ENCODE results near the gene SNX8. TPM values are rescaled to one million over a fixed set of nuclear protein-coding genes. Genes with fewer than 3 reads are reported as not detected.

SNX8 gene, protein sequence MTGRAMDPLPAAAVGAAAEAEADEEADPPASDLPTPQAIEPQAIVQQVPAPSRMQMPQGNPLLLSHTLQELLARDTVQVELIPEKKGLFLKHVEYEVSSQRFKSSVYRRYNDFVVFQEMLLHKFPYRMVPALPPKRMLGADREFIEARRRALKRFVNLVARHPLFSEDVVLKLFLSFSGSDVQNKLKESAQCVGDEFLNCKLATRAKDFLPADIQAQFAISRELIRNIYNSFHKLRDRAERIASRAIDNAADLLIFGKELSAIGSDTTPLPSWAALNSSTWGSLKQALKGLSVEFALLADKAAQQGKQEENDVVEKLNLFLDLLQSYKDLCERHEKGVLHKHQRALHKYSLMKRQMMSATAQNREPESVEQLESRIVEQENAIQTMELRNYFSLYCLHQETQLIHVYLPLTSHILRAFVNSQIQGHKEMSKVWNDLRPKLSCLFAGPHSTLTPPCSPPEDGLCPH
- 40.6 and 45.6 TPM in 2 replicates for total RNA-seq (2021)
- long read RNA-seq, full-length matches to known transcripts, result 157 of 179 reads
- long read RNA-seq, partial matches to known transcripts, result 3 of 179 reads
- long read RNA-seq, other reads (novel, unspliced or antisense), result 19 of 179 reads

DNA sequence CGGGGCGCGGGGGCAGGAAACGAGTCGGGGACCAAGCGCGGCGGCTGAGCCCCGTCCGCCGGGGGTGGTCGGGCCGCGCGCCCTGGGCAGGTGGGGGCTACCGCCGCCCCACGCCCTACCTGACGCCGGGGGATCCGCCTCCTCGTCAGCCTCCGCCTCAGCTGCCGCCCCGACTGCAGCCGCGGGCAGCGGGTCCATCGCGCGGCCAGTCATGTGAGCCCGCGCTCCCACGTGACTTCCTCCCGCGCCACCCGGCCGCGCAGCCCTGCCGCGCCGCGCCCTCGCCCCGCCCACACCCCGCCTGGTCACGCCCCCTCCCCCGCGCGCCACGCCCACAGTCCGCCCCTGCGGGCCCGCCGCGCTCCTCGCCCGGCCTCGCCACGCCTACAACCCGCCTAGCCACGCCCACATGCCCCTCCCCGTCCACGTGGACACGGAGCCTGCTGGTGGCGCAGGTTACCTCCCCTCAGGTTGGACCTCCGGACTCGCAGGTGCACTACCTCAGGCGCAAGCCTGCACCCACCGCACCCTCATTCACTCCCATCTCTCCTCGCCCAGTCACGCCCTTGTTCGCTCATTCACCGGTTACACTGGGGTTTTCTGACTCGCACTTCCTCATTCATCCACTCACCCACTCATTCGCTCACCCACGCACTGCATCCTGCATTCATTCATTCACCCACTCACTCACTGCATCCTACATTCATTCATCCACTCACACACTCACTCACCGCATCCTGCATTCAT, at the start of gene SNX8:
Gene SNX8, minus strand, starts transcription at position 233 of the 747 bp plus-strand sequence. Its CDS starts 20 bp downstream, at position 213.
- peak within 1 kb of the TSS; percentile 36 for H3K9ac ChIP-seq (ENCODE audit: extremely low read depth, insufficient read length, low read length)
- no peak within 1 kb of the TSS; the same call in 1 of the 2 replicates for H3K14ac ChIP-seq (ENCODE audit: insufficient read depth, low read length)
- no peaks in the 10 kb centered on the region; the same call in 1 of the 2 replicates for H3K27me3 Mint-ChIP-seq (ENCODE audit: low read depth)
- H2BK120ac ChIP-seq (ENCODE audit: low read depth, low read length, poor library complexity, severe bottlenecking), result no peak within 1 kb of the TSS
- no peaks in the 10 kb centered on the region for H3K27me3 ChIP-seq (ENCODE audit: insufficient read depth, low read length)
- H3T11ph ChIP-seq (ENCODE audit: low read length), result no peak within 1 kb of the TSS
- no peak within 1 kb of the TSS for H4K8ac ChIP-seq (replicated peaks; ENCODE audit: insufficient read length, low read depth, low read length)
- no peak within 1 kb of the TSS for H2BK12ac ChIP-seq (ENCODE audit: insufficient read length, low read depth, low read length)
- H3K79me2 ChIP-seq (ENCODE audit: insufficient read depth, low read length), result no peaks in the 10 kb centered on the region; the same call in 1 of the 2 replicates
- peak; percentile 95 for DNase-seq
- peaks cover 3% of the 10 kb centered on the region; the same call in 1 of the 2 replicates for H3K4me1 ChIP-seq (ENCODE audit: insufficient read depth, low read length)
- H3K18ac ChIP-seq (ENCODE audit: insufficient read length, low read depth, low read length), result peak within 1 kb of the TSS; percentile 64
- no peak within 1 kb of the TSS for H4K5ac ChIP-seq (ENCODE audit: insufficient read length, low read depth, low read length)
- no peaks in the 10 kb centered on the region for H3K23me2 ChIP-seq (ENCODE audit: insufficient read length, low read depth, low read length, poor library complexity, severe bottlenecking)
- no peak within 1 kb of the TSS for H2BK15ac ChIP-seq (ENCODE audit: low read depth, low read length)
- peaks cover 0 to 9% (median 0%) of the 10 kb centered on the region in 3 experiments; a peak in 3 of 7 replicates for H3K36me3 Mint-ChIP-seq (ENCODE audit: insufficient read depth in 1 of 3, low read depth in 3 of 3)
- H3K4ac ChIP-seq (ENCODE audit: low read depth, low read length), result no peak within 1 kb of the TSS
- no peak within 1 kb of the TSS for H2AK5ac ChIP-seq (ENCODE audit: insufficient read length, low read length)
- H2AFZ ChIP-seq (ENCODE audit: low read length), result no peak within 1 kb of the TSS
- no peaks in the 10 kb centered on the region for H3K9me3 ChIP-seq (ENCODE audit: control insufficient read depth, low read depth, low read length)
- H3K4me2 ChIP-seq (ENCODE audit: insufficient read depth, insufficient read length, low read length), result peak within 1 kb of the TSS; percentile 69
- no peaks in the 10 kb centered on the region for H3K79me1 ChIP-seq (ENCODE audit: insufficient read depth, low read depth, low read length, poor library complexity, severe bottlenecking)
- H3K4me1 Mint-ChIP-seq, result peaks cover 13 to 15% of the 10 kb centered on the region in 2 experiments
- TF ChIP-seq, protein P1, sequence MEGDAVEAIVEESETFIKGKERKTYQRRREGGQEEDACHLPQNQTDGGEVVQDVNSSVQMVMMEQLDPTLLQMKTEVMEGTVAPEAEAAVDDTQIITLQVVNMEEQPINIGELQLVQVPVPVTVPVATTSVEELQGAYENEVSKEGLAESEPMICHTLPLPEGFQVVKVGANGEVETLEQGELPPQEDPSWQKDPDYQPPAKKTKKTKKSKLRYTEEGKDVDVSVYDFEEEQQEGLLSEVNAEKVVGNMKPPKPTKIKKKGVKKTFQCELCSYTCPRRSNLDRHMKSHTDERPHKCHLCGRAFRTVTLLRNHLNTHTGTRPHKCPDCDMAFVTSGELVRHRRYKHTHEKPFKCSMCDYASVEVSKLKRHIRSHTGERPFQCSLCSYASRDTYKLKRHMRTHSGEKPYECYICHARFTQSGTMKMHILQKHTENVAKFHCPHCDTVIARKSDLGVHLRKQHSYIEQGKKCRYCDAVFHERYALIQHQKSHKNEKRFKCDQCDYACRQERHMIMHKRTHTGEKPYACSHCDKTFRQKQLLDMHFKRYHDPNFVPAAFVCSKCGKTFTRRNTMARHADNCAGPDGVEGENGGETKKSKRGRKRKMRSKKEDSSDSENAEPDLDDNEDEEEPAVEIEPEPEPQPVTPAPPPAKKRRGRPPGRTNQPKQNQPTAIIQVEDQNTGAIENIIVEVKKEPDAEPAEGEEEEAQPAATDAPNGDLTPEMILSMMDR (conservative IDR thresholded peaks at IDR 0.05), result 0 out of 3 replicates have a peak, but pooled peaks have one; percentile 10
- no peaks in the 10 kb centered on the region for H4K20me1 ChIP-seq (ENCODE audit: control insufficient read depth, insufficient read depth, insufficient read length)
- no peak within 1 kb of the TSS for H3K23ac ChIP-seq (ENCODE audit: insufficient read length, low read depth, low read length)
- H3K56ac ChIP-seq (ENCODE audit: insufficient read length, low read depth, low read length), result no peak within 1 kb of the TSS
- H4K91ac ChIP-seq (ENCODE audit: insufficient read length, low read depth, low read length), result no peak within 1 kb of the TSS
- H3K27ac ChIP-seq (ENCODE audit: insufficient read length, low read depth, low read length), result no peak within 1 kb of the TSS
- no peak within 1 kb of the TSS for H2BK5ac ChIP-seq (ENCODE audit: insufficient read length, low read length)
- no peak within 1 kb of the TSS; a peak in 4 of 7 replicates for H3K27ac Mint-ChIP-seq
- no peaks in the 10 kb centered on the region; a peak in 1 of 5 replicates for H3K9me3 Mint-ChIP-seq
- H3K4me3 Mint-ChIP-seq, result peak within 1 kb of the TSS in 1 of 2 experiments; percentile 95; a peak in 4 of 5 replicates
- H2BK20ac ChIP-seq (ENCODE audit: low read depth, low read length, poor library complexity, severe bottlenecking), result no peak within 1 kb of the TSS
- whole genome bisulfite sequencing (ENCODE audit: extremely low coverage, insufficient read length, low lambda C conversion rate), result 100% methylated on average over 1 of the region's 78 CpGs

All from H9 (cell line).